ENCODE data around the gene NEURL1B.

Gene NEURL1B

GRCh38 chr5:172680921-172681320, 39.9 kb downstream of the NEURL1B start:
- no peaks in the 10 kb centered on the region for H3K9me3 ChIP-seq (ENCODE audit: control insufficient read depth, insufficient read depth, low read depth, low read length)
- H3K36me3 ChIP-seq (ENCODE audit: control insufficient read depth, insufficient read depth, low read length) = no peaks in the 10 kb centered on the region
- H3K4me1 ChIP-seq (ENCODE audit: control insufficient read depth, insufficient read depth, low read length) = peaks cover 15% of the 10 kb centered on the region; the same call in 1 of the 2 replicates
- H3K27ac ChIP-seq (ENCODE audit: low read depth, low read length) = no peak overlapping the region
- H3K27me3 ChIP-seq (ENCODE audit: control insufficient read depth, insufficient read depth, low read length) = peaks cover 23% of the 10 kb centered on the region
- no peak overlapping the region for H3K9ac ChIP-seq (ENCODE audit: low read length)
- no peak overlapping the region for H3K4me3 ChIP-seq (ENCODE audit: low read depth, low read length)

- Histone ChIP-seq H3K27me3 (ENCODE audit: control insufficient read depth, insufficient read depth, low read length) (peaks cover 23% of the 10 kb centered on the region), H3K9me3 (ENCODE audit: control insufficient read depth, insufficient read depth, low read depth, low read length) (no peaks in the 10 kb centered on the region), H3K4me1 (ENCODE audit: control insufficient read depth, insufficient read depth, low read length) (peaks cover 14% of the 10 kb centered on the region; the same call in 1 of the 2 replicates), H3K9ac (ENCODE audit: low read length) (no peak overlapping the region), H3K27ac (ENCODE audit: low read depth, low read length) (no peak overlapping the region), H3K4me3 (ENCODE audit: low read depth, low read length) (no peak overlapping the region), H3K36me3 (ENCODE audit: control insufficient read depth, insufficient read depth, low read length) (no peaks in the 10 kb centered on the region)
These were observed 40.4 kb downstream of the NEURL1B start for GRCh38 chr5:172681421-172681820.

GRCh38 chr5:172683264-172683644, 42.2 kb downstream of the NEURL1B start:
- Histone ChIP-seq H3K9me3 (ENCODE audit: control insufficient read depth, insufficient read depth, low read depth, low read length) (no peaks in the 10 kb centered on the region), H3K27me3 (ENCODE audit: control insufficient read depth, insufficient read depth, low read length) (peaks cover 23% of the 10 kb centered on the region), H3K4me3 (ENCODE audit: low read depth, low read length) (peak overlapping the region; percentile 51; the same call in 1 of the 2 replicates), H3K4me1 (ENCODE audit: control insufficient read depth, insufficient read depth, low read length) (peaks cover 10% of the 10 kb centered on the region; the same call in 1 of the 2 replicates), H3K27ac (ENCODE audit: low read depth, low read length) (no peak overlapping the region), H3K9ac (ENCODE audit: low read length) (no peak overlapping the region), H3K36me3 (ENCODE audit: control insufficient read depth, insufficient read depth, low read length) (no peaks in the 10 kb centered on the region)

GRCh38 chr5:172683645-172684471, 42.8 kb downstream of the NEURL1B start:
- Histone ChIP-seq H3K9ac (ENCODE audit: low read length) (no peak overlapping the region), H3K27ac (ENCODE audit: low read depth, low read length) (no peak overlapping the region), H3K4me3 (ENCODE audit: low read depth, low read length) (peak overlapping the region; percentile 51; the same call in 1 of the 2 replicates), H3K27me3 (ENCODE audit: control insufficient read depth, insufficient read depth, low read length) (peaks cover 23% of the 10 kb centered on the region), H3K36me3 (ENCODE audit: control insufficient read depth, insufficient read depth, low read length) (no peaks in the 10 kb centered on the region), H3K4me1 (ENCODE audit: control insufficient read depth, insufficient read depth, low read length) (peaks cover 13% of the 10 kb centered on the region; the same call in 1 of the 2 replicates), H3K9me3 (ENCODE audit: control insufficient read depth, insufficient read depth, low read depth, low read length) (no peaks in the 10 kb centered on the region)

GRCh38 chr5:172685091-172685490, 44.0 kb downstream of the NEURL1B start:
- H3K9me3 ChIP-seq (ENCODE audit: control insufficient read depth, insufficient read depth, low read depth, low read length) = no peaks in the 10 kb centered on the region
- no peak overlapping the region for H3K4me3 ChIP-seq (ENCODE audit: low read depth, low read length)
- peaks cover 10% of the 10 kb centered on the region; the same call in 1 of the 2 replicates for H3K4me1 ChIP-seq (ENCODE audit: control insufficient read depth, insufficient read depth, low read length)
- no peak overlapping the region for H3K27ac ChIP-seq (ENCODE audit: low read depth, low read length)
- no peak overlapping the region for H3K9ac ChIP-seq (ENCODE audit: low read length)
- no peaks in the 10 kb centered on the region for H3K36me3 ChIP-seq (ENCODE audit: control insufficient read depth, insufficient read depth, low read length)
- peaks cover 23% of the 10 kb centered on the region for H3K27me3 ChIP-seq (ENCODE audit: control insufficient read depth, insufficient read depth, low read length)

- no peak overlapping the region for H3K27ac ChIP-seq (ENCODE audit: low read depth, low read length)
- no peaks in the 10 kb centered on the region for H3K9me3 ChIP-seq (ENCODE audit: control insufficient read depth, insufficient read depth, low read depth, low read length)
- H3K27me3 ChIP-seq (ENCODE audit: control insufficient read depth, insufficient read depth, low read length) = peaks cover 23% of the 10 kb centered on the region
- H3K36me3 ChIP-seq (ENCODE audit: control insufficient read depth, insufficient read depth, low read length) = no peaks in the 10 kb centered on the region
- H3K4me3 ChIP-seq (ENCODE audit: low read depth, low read length) = no peak overlapping the region
- H3K4me1 ChIP-seq (ENCODE audit: control insufficient read depth, insufficient read depth, low read length) = peaks cover 5% of the 10 kb centered on the region; the same call in 1 of the 2 replicates
- no peak overlapping the region for H3K9ac ChIP-seq (ENCODE audit: low read length)
These were observed 45.0 kb downstream of the NEURL1B start for GRCh38 chr5:172686111-172686510.

GRCh38 chr5:172686539-172687390, 45.7 kb downstream of the NEURL1B start:
- Histone ChIP-seq H3K36me3 (ENCODE audit: control insufficient read depth, insufficient read depth, low read length) (no peaks in the 10 kb centered on the region), H3K9ac (ENCODE audit: low read length) (no peak overlapping the region), H3K4me3 (ENCODE audit: low read depth, low read length) (no peak overlapping the region), H3K9me3 (ENCODE audit: control insufficient read depth, insufficient read depth, low read depth, low read length) (no peaks in the 10 kb centered on the region), H3K27ac (ENCODE audit: low read depth, low read length) (no peak overlapping the region), H3K4me1 (ENCODE audit: control insufficient read depth, insufficient read depth, low read length) (peaks cover 4% of the 10 kb centered on the region; the same call in 1 of the 2 replicates), H3K27me3 (ENCODE audit: control insufficient read depth, insufficient read depth, low read length) (peaks cover 23% of the 10 kb centered on the region)

GRCh38 chr5:172687940-172688339, 46.9 kb downstream of the NEURL1B start:
- H3K36me3 ChIP-seq (ENCODE audit: control insufficient read depth, insufficient read depth, low read length) = no peaks in the 10 kb centered on the region
- H3K4me1 ChIP-seq (ENCODE audit: control insufficient read depth, insufficient read depth, low read length) = peaks cover 4% of the 10 kb centered on the region; the same call in 1 of the 2 replicates
- peaks cover 19% of the 10 kb centered on the region for H3K27me3 ChIP-seq (ENCODE audit: control insufficient read depth, insufficient read depth, low read length)
- no peaks in the 10 kb centered on the region for H3K9me3 ChIP-seq (ENCODE audit: control insufficient read depth, insufficient read depth, low read depth, low read length)
- no peak overlapping the region for H3K27ac ChIP-seq (ENCODE audit: low read depth, low read length)
- no peak overlapping the region for H3K4me3 ChIP-seq (ENCODE audit: low read depth, low read length)
- H3K9ac ChIP-seq (ENCODE audit: low read length) = no peak overlapping the region

GRCh38 chr5:172688349-172689217, 47.5 kb downstream of the NEURL1B start:
- no peaks in the 10 kb centered on the region for H3K9me3 ChIP-seq (ENCODE audit: control insufficient read depth, insufficient read depth, low read depth, low read length)
- peak overlapping the region; percentile 37 for H3K9ac ChIP-seq (ENCODE audit: low read length)
- H3K36me3 ChIP-seq (ENCODE audit: control insufficient read depth, insufficient read depth, low read length) = no peaks in the 10 kb centered on the region
- H3K27me3 ChIP-seq (ENCODE audit: control insufficient read depth, insufficient read depth, low read length) = peaks cover 14% of the 10 kb centered on the region
- H3K4me3 ChIP-seq (ENCODE audit: low read depth, low read length) = no peak overlapping the region
- H3K4me1 ChIP-seq (ENCODE audit: control insufficient read depth, insufficient read depth, low read length) = peaks cover 8% of the 10 kb centered on the region; the same call in 1 of the 2 replicates
- no peak overlapping the region for H3K27ac ChIP-seq (ENCODE audit: low read depth, low read length)

GRCh38 chr5:172689218-172689572, 48.1 kb downstream of the NEURL1B start:
- Histone ChIP-seq H3K4me3 (ENCODE audit: low read depth, low read length) (no peak overlapping the region), H3K36me3 (ENCODE audit: control insufficient read depth, insufficient read depth, low read length) (no peaks in the 10 kb centered on the region), H3K27me3 (ENCODE audit: control insufficient read depth, insufficient read depth, low read length) (peaks cover 13% of the 10 kb centered on the region), H3K9me3 (ENCODE audit: control insufficient read depth, insufficient read depth, low read depth, low read length) (no peaks in the 10 kb centered on the region), H3K4me1 (ENCODE audit: control insufficient read depth, insufficient read depth, low read length) (peaks cover 8% of the 10 kb centered on the region; the same call in 1 of the 2 replicates), H3K27ac (ENCODE audit: low read depth, low read length) (no peak overlapping the region), H3K9ac (ENCODE audit: low read length) (no peak overlapping the region)
